OCI-LY7 (cell line): ENCODE data around the gene TXN. TPM values are rescaled to one million over a fixed set of nuclear protein-coding genes. Genes with fewer than 3 reads are reported as not detected.

ENCODE experiments used
- BruUV-seq: library from RNA; stranded (reverse); fragments of 400-500 nt; replicated peaks from 2 replicates; lab custom pipeline; 2021; lab: Mats Ljungman, UMichigan
- CTCF ChIA-PET: fragments of 300-600 bp; sonication (Branson Sonifier 250); formaldehyde crosslinking; loops from one replicate; lab custom pipeline; 2022; ENCODE audit warnings: antibody characterized with exemption; ENCODE audit not compliant: unreplicated experiment; lab: Charles Lee
- POLR2A ChIA-PET: fragments of 300-600 bp; sonication (Branson Sonifier 250); formaldehyde crosslinking; loops from one replicate; lab custom pipeline; 2022; ENCODE audit warnings: antibody characterized with exemption; lab: Charles Lee
- DNase-seq: peaks from one replicate; pipeline ENCODE4 v3.0.0-alpha.2; 2015; ENCODE audit warnings: low spot score
- H2AFZ ChIP-seq: fragments of 200-600 bp; sonication (generic), shearing (Covaris generic); 2 replicates; pipeline ENCODE4 v1.6.1; 2014; ENCODE audit warnings: mild to moderate bottlenecking, antibody characterized with exemption, low read length, moderate library complexity
- H3K27ac ChIP-seq: fragments of 200-600 bp; sonication (generic); 2 replicates; pipeline ENCODE4 v1.5.1; 2014; ENCODE audit warnings: mixed run types, low read depth, mild to moderate bottlenecking, moderate library complexity, low read length, inconsistent platforms; ENCODE audit not compliant: poor library complexity, severe bottlenecking
- H3K36me3 ChIP-seq: fragments of 200-600 bp; sonication (generic); 2 replicates; pipeline ENCODE4 v1.6.1; 2014; ENCODE audit warnings: mild to moderate bottlenecking, antibody characterized with exemption, low read length, moderate library complexity, mixed read lengths; ENCODE audit not compliant: insufficient read depth
- H3K4me1 ChIP-seq: fragments of 200-600 bp; sonication (generic); 2 replicates; pipeline ENCODE4 v1.5.1; 2014; ENCODE audit warnings: mild to moderate bottlenecking, low read length; ENCODE audit not compliant: insufficient read depth, poor library complexity, severe bottlenecking
- H3K4me2 ChIP-seq: fragments of 200-600 bp; sonication (generic); 2 replicates; pipeline ENCODE4 v1.6.1; 2014; ENCODE audit warnings: mild to moderate bottlenecking, low read length
- H3K4me3 ChIP-seq: fragments of 200-600 bp; sonication (generic); 2 replicates; pipeline ENCODE4 v1.5.1; 2014; ENCODE audit warnings: mild to moderate bottlenecking, low read depth, low read length; ENCODE audit not compliant: poor library complexity, severe bottlenecking
- H3K79me2 ChIP-seq: fragments of 200-600 bp; sonication (generic); 2 replicates; pipeline ENCODE4 v1.6.1; 2016; ENCODE audit warnings: low read depth, mild to moderate bottlenecking, low read length, moderate library complexity, mixed read lengths; ENCODE audit not compliant: insufficient read depth
- H3K9me2 ChIP-seq: fragments of 200-600 bp; sonication (generic); 2 replicates; pipeline ENCODE4 v1.6.1; 2016; ENCODE audit warnings: mild to moderate bottlenecking, low read length, mixed read lengths; ENCODE audit not compliant: insufficient read depth
- H3K9me3 ChIP-seq: fragments of 200-600 bp; sonication (generic); 2 replicates; pipeline ENCODE4 v1.6.1; 2014; ENCODE audit warnings: mild to moderate bottlenecking, mixed run types, low read length, mixed read lengths
- H4K20me1 ChIP-seq: fragments of 200-600 bp; sonication (generic); 2 replicates; pipeline ENCODE4 v1.6.1; 2014; ENCODE audit warnings: mild to moderate bottlenecking, antibody characterized with exemption, low read length, moderate library complexity, mixed read lengths; ENCODE audit not compliant: insufficient read depth
- CTCF ChIP-seq: fragments of 200-600 bp; sonication (generic); conservative IDR thresholded peaks from 2 replicates; pipeline ENCODE4 v1.5.1; 2014; ENCODE audit warnings: mild to moderate bottlenecking, antibody characterized with exemption, low read length, moderate library complexity, mixed read lengths
- EZH2phosphoT487 ChIP-seq: fragments of 200-600 bp; sonication (generic); IDR thresholded peaks from 2 replicates; pipeline ENCODE4 v1.6.1; 2018; ENCODE audit warnings: low read depth, borderline replicate concordance, mild to moderate bottlenecking, mixed run types, antibody characterized with exemption, low read length, moderate library complexity, mixed read lengths
- intact Hi-C: fragments of 100-400 bp; cut with micrococcal nuclease; formaldehyde crosslinking; loops from one replicate; pipeline ENCODE4 v1.10.0; 2022; ENCODE audit not compliant: unreplicated experiment
- total RNA-seq, 2 experiments: library from RNA; depleted of rRNA in 1 of 2; stranded (reverse); fragments of >200 nt in 1 of 2; shearing (Covaris generic) in 1 of 2; gene quantifications; 2 replicates each; pipeline ENCODE4 v1.2.3, GENCODE V29; 2014 to 2022

TXN gene
- total RNA-seq, 2 experiments from 2014 or later, result 120 to 165 TPM

GRCh38 chr9:110284211-110284844, 28.0 kb upstream of the TXN start:
- no peaks in the 10 kb centered on the region for H3K4me1 ChIP-seq
- no peak overlapping the region for H3K27ac ChIP-seq
- CTCF ChIA-PET, result no interaction called here
- no peak overlapping the region for H3K4me3 ChIP-seq
- no peaks in the 10 kb centered on the region for H3K9me2 ChIP-seq
- H3K4me2 ChIP-seq, result no peak overlapping the region
- no peaks in the 10 kb centered on the region for H4K20me1 ChIP-seq
- BruUV-seq, result no TSS peak
- POLR2A ChIA-PET, result no interaction called here
- H2AFZ ChIP-seq, result no peak overlapping the region
- intact Hi-C loops, result no loop called here
- no peaks in the 10 kb centered on the region for H3K36me3 ChIP-seq
- H3K79me2 ChIP-seq, result no peaks in the 10 kb centered on the region
- TF ChIP-seq EZH2phosphoT487, result no peak
- TF ChIP-seq CTCF, result no peak
- no peak for DNase-seq
- no peaks in the 10 kb centered on the region for H3K9me3 ChIP-seq

GRCh38 chr9:110283751-110284150, 27.4 kb upstream of the TXN start:
- DNase-seq, result no peak
- Histone ChIP-seq H4K20me1 (no peaks in the 10 kb centered on the region), H3K4me1 (no peaks in the 10 kb centered on the region), H2AFZ (no peak overlapping the region), H3K4me2 (no peak overlapping the region), H3K4me3 (no peak overlapping the region), H3K9me2 (no peaks in the 10 kb centered on the region), H3K36me3 (no peaks in the 10 kb centered on the region), H3K9me3 (no peaks in the 10 kb centered on the region), H3K27ac (no peak overlapping the region), H3K79me2 (no peaks in the 10 kb centered on the region)
- ChIA-PET POLR2A (no interaction called here), CTCF (no interaction called here)
- no TSS peak for BruUV-seq
- intact Hi-C loops, result no loop called here
- TF ChIP-seq EZH2phosphoT487 (no peak), CTCF (no peak)

- no peaks in the 10 kb centered on the region for H4K20me1 ChIP-seq
- H3K4me2 ChIP-seq, result no peak overlapping the region
- no TSS peak for BruUV-seq
- no peaks in the 10 kb centered on the region for H3K4me1 ChIP-seq
- DNase-seq, result no peak
- H3K27ac ChIP-seq, result no peak overlapping the region
- no peaks in the 10 kb centered on the region for H3K36me3 ChIP-seq
- intact Hi-C loops, result no loop called here
- ChIA-PET POLR2A (interaction anchor here (1.2 kb wide), 1 partner anchor 14 kb away, joined by 3 read pairs; no protein-coding TSS in a partner anchor), CTCF (no interaction called here)
- H3K4me3 ChIP-seq, result no peak overlapping the region
- TF ChIP-seq CTCF (no peak), EZH2phosphoT487 (no peak)
- H2AFZ ChIP-seq, result no peak overlapping the region
- H3K9me2 ChIP-seq, result no peaks in the 10 kb centered on the region
- H3K79me2 ChIP-seq, result no peaks in the 10 kb centered on the region
- H3K9me3 ChIP-seq, result no peaks in the 10 kb centered on the region
These were observed 26.4 kb upstream of the TXN start for GRCh38 chr9:110282739-110283081.
